Astrocyte of the cerebellum (primary cell): ENCODE measurements around the gene ANKIB1.
"Not testable (repeated sequence)": the region's sequence is repeated elsewhere in the genome, so short reads cannot be mapped to it uniquely, and the experiment has no call there.

ENCODE experiments used
- DNase-seq: peaks from one replicate; pipeline ENCODE4 v3.0.0-alpha.2; 2011; ENCODE audit warnings: low read depth
- H3K4me3 ChIP-seq: 2 replicates; pipeline ENCODE4 v1.5.1; 2011; ENCODE audit warnings: mild to moderate bottlenecking, low read depth, low read length, moderate library complexity
- CTCF ChIP-seq: IDR thresholded peaks from 2 replicates; pipeline ENCODE4 v1.5.1; 2012; ENCODE audit warnings: low read length, low read depth, moderate library complexity, mild to moderate bottlenecking; ENCODE audit errors: missing control alignments
- in situ Hi-C: cut with HindIII; loops from 2 replicates; pipeline ENCODE4 v1.10.0; 2017; ENCODE audit warnings: low sequenced_read_pairs

ANKIB1 gene

GRCh38 chr7:92402920-92403759, 157.4 kb downstream of the ANKIB1 start:
- in situ Hi-C loops: no loop called here
- no peak overlapping the region for H3K4me3 ChIP-seq
- TF ChIP-seq CTCF: no peak
- DNase-seq: no peak

GRCh38 chr7:92403760-92404074, 157.9 kb downstream of the ANKIB1 start:
- in situ Hi-C loops: no loop called here
- H3K4me3 ChIP-seq: no peak overlapping the region
- DNase-seq: no peak
- no peak for TF ChIP-seq CTCF

GRCh38 chr7:92404170-92404614, 158.4 kb downstream of the ANKIB1 start:
- no peak overlapping the region for H3K4me3 ChIP-seq
- DNase-seq: no peak
- in situ Hi-C loops: no loop called here
- TF ChIP-seq CTCF: no peak

GRCh38 chr7:92409357-92409756, 163.6 kb downstream of the ANKIB1 start:
- H3K4me3 ChIP-seq: no peak overlapping the region
- in situ Hi-C loops: no loop called here
- no peak for TF ChIP-seq CTCF
- no peak for DNase-seq

- in situ Hi-C loops, H3K4me3 ChIP-seq, DNase-seq: not testable (repeated sequence)
Measured at GRCh38 chr7:92410162-92410561, 164.4 kb downstream of the ANKIB1 start.

GRCh38 chr7:92412745-92413144, 167.0 kb downstream of the ANKIB1 start:
- no peak overlapping the region for H3K4me3 ChIP-seq
- no peak for TF ChIP-seq CTCF
- in situ Hi-C loops: no loop called here
- no peak for DNase-seq

GRCh38 chr7:92413550-92413949, 167.8 kb downstream of the ANKIB1 start:
- H3K4me3 ChIP-seq: no peak overlapping the region
- DNase-seq: no peak
- TF ChIP-seq CTCF: no peak
- in situ Hi-C loops: no loop called here
